ENCODE data around the gene UBE2E3.

GRCh38 chr2:180985771-180986395 is 5.5 kb downstream of the UBE2E3 start:
- TF ChIP-seq, protein P1, sequence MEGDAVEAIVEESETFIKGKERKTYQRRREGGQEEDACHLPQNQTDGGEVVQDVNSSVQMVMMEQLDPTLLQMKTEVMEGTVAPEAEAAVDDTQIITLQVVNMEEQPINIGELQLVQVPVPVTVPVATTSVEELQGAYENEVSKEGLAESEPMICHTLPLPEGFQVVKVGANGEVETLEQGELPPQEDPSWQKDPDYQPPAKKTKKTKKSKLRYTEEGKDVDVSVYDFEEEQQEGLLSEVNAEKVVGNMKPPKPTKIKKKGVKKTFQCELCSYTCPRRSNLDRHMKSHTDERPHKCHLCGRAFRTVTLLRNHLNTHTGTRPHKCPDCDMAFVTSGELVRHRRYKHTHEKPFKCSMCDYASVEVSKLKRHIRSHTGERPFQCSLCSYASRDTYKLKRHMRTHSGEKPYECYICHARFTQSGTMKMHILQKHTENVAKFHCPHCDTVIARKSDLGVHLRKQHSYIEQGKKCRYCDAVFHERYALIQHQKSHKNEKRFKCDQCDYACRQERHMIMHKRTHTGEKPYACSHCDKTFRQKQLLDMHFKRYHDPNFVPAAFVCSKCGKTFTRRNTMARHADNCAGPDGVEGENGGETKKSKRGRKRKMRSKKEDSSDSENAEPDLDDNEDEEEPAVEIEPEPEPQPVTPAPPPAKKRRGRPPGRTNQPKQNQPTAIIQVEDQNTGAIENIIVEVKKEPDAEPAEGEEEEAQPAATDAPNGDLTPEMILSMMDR (IDR thresholded peaks at IDR 0.05; ENCODE audit: low read depth, low read length), result no peak
- no peak for TF ChIP-seq POLR2A (IDR thresholded peaks at IDR 0.05; ENCODE audit: extremely low read depth, insufficient read length)
- TF ChIP-seq MYC (IDR thresholded peaks at IDR 0.05; ENCODE audit: low read depth, low read length), result no peak

Data from NB4 (cell line).